MCF 10A (cell line): ENCODE measurements around the gene FAM216B. TPM values are rescaled to one million over a fixed set of nuclear protein-coding genes. Genes with fewer than 3 reads are reported as not detected.

Experiments used
- Bru-seq: library from RNA; stranded (reverse); fragments of 400-500 nt; gene quantifications from one replicate; lab custom pipeline; 2021; lab: Mats Ljungman, UMichigan
- BruChase-seq, 2 experiments: library from RNA; stranded (reverse); fragments of 400-500 nt; gene quantifications; one replicate each; lab custom pipeline; 2021; lab: Mats Ljungman, UMichigan
- BruUV-seq: library from RNA; stranded (reverse); fragments of 400-500 nt; replicated peaks from 2 replicates; lab custom pipeline; 2021; lab: Mats Ljungman, UMichigan
- CTCF ChIA-PET: fragments of 300-600 bp; sonication (Branson Sonifier 250); formaldehyde crosslinking; extraction: SDS; loops from one replicate; lab custom pipeline; 2021; ENCODE audit warnings: antibody characterized with exemption, inconsistent platforms; lab: Yijun Ruan, JAX
- POLR2A ChIA-PET: fragments of 300-600, 350-650 bp; sonication (Branson Sonifier 250); formaldehyde crosslinking; extraction: SDS; loops from one replicate; lab custom pipeline; 2020; ENCODE audit warnings: antibody characterized with exemption, inconsistent platforms; lab: Yijun Ruan, JAX
- DNase-seq: peaks from one replicate; pipeline ENCODE4 v3.0.0-alpha.2; 2018; ENCODE audit not compliant: unreplicated experiment
- H3K27ac Mint-ChIP-seq: one replicate; pipeline ENCODE4 v1.8.0; 2022; ENCODE audit warnings: mild to moderate bottlenecking, low read depth, mixed read lengths; ENCODE audit not compliant: unreplicated experiment
- H3K27me3 Mint-ChIP-seq: one replicate; pipeline ENCODE4 v1.8.0; 2022; ENCODE audit warnings: mixed read lengths; ENCODE audit not compliant: insufficient read depth, unreplicated experiment
- H3K36me3 Mint-ChIP-seq: one replicate; pipeline ENCODE4 v1.8.0; 2022; ENCODE audit warnings: mild to moderate bottlenecking, moderate library complexity, mixed read lengths; ENCODE audit not compliant: insufficient read depth, unreplicated experiment
- H3K4me1 Mint-ChIP-seq: one replicate; pipeline ENCODE4 v1.8.0; 2022; ENCODE audit warnings: mixed read lengths; ENCODE audit not compliant: insufficient read depth, unreplicated experiment
- H3K4me3 Mint-ChIP-seq: one replicate; pipeline ENCODE4 v1.8.0; 2022; ENCODE audit warnings: mild to moderate bottlenecking, moderate library complexity, mixed read lengths; ENCODE audit not compliant: unreplicated experiment
- H3K9me3 Mint-ChIP-seq: one replicate; pipeline ENCODE4 v1.8.0; 2022; ENCODE audit warnings: mixed read lengths; ENCODE audit not compliant: unreplicated experiment
- intact Hi-C: fragments of 100-400 bp; cut with micrococcal nuclease; formaldehyde crosslinking; loops from 2 replicates; pipeline ENCODE4 v1.14.1; 2022
- long read RNA-seq: library from polyadenylated mRNA; stranded (forward); transcript quantifications from one replicate; pipeline ENCODE4 v2.0.0, GENCODE V29; 2022
- total RNA-seq: library from RNA; stranded (reverse); gene quantifications from 2 replicates; pipeline ENCODE4 v1.2.3, GENCODE V29; 2022
- TF ChIP-seq, protein P1 (sequence below): fragments of 200-600 bp; IDR thresholded peaks from one replicate; pipeline ENCODE4 v1.8.0; 2022; ENCODE audit warnings: antibody characterized with exemption, mild to moderate bottlenecking; ENCODE audit not compliant: unreplicated experiment

Gene FAM216B
- total RNA-seq (not detected in 2 replicates), Bru-seq, nascent RNA (percentile 12 among the genes with signal in this experiment), BruChase-seq, experiment 1, labeled RNA remaining after a 6-hour chase (not detected), BruChase-seq, experiment 2, labeled RNA remaining after a 2-hour chase (not detected)
- long read RNA-seq = 0 reads

DNA sequence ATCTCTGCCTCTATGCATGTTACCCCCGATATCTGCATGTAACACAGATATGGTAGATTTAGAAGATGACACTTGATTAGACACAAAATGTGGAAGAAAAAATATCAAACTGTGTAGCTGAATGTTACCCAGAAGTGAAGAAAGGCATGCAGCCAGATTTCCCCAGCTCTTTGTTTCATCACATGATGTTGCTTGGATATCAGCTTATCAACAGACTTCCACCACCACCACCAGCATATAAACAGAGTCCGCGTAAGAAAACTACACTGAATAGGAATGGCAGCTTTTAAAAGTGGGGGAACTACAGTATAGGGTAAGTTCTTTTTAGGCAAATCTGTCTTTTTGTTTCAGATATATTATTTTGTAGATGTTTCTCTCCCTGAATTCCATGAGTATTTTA is at the start of gene FAM216B:
Gene FAM216B, plus strand, starts transcription at position 233 of the 400 bp plus-strand sequence. CDS start 2,484 bp downstream, outside the sequence.
- no TSS peak for BruUV-seq
- peaks cover 8% of the 10 kb centered on the region for H3K4me1 Mint-ChIP-seq
- no peaks in the 10 kb centered on the region for H3K36me3 Mint-ChIP-seq
- no peak within 1 kb of the TSS for H3K27ac Mint-ChIP-seq
- H3K27me3 Mint-ChIP-seq = no peaks in the 10 kb centered on the region
- intact Hi-C loops = no loop called here
- CTCF ChIA-PET = no interaction called here
- no peak for DNase-seq
- no peaks in the 10 kb centered on the region for H3K9me3 Mint-ChIP-seq
- POLR2A ChIA-PET = interaction anchor here (0.5 to 0.6 kb wide), 2 partner anchors 81 to 807 kb away, joined by 4 to 5 read pairs; no protein-coding TSS in a partner anchor
- TF ChIP-seq, protein P1, sequence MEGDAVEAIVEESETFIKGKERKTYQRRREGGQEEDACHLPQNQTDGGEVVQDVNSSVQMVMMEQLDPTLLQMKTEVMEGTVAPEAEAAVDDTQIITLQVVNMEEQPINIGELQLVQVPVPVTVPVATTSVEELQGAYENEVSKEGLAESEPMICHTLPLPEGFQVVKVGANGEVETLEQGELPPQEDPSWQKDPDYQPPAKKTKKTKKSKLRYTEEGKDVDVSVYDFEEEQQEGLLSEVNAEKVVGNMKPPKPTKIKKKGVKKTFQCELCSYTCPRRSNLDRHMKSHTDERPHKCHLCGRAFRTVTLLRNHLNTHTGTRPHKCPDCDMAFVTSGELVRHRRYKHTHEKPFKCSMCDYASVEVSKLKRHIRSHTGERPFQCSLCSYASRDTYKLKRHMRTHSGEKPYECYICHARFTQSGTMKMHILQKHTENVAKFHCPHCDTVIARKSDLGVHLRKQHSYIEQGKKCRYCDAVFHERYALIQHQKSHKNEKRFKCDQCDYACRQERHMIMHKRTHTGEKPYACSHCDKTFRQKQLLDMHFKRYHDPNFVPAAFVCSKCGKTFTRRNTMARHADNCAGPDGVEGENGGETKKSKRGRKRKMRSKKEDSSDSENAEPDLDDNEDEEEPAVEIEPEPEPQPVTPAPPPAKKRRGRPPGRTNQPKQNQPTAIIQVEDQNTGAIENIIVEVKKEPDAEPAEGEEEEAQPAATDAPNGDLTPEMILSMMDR = no peak
- no peak within 1 kb of the TSS for H3K4me3 Mint-ChIP-seq

- POLR2A ChIA-PET = no interaction called here
- peaks cover 6% of the 10 kb centered on the region for H3K4me1 Mint-ChIP-seq
- H3K27ac Mint-ChIP-seq = no peak overlapping the region
- H3K36me3 Mint-ChIP-seq = no peaks in the 10 kb centered on the region
- CTCF ChIA-PET = no interaction called here
- no peaks in the 10 kb centered on the region for H3K27me3 Mint-ChIP-seq
- intact Hi-C loops = no loop called here
- no peaks in the 10 kb centered on the region for H3K9me3 Mint-ChIP-seq
- TF ChIP-seq, protein P1 = no peak
- no TSS peak for BruUV-seq
- no peak overlapping the region for H3K4me3 Mint-ChIP-seq
- no peak for DNase-seq
Measured at GRCh38 chr13:42732073-42732472, 49.3 kb upstream of the FAM216B start.

- no peak overlapping the region for H3K4me3 Mint-ChIP-seq
- no TSS peak for BruUV-seq
- no peak for DNase-seq
- TF ChIP-seq, protein P1 = no peak
- H3K27me3 Mint-ChIP-seq = no peaks in the 10 kb centered on the region
- no peaks in the 10 kb centered on the region for H3K36me3 Mint-ChIP-seq
- no peaks in the 10 kb centered on the region for H3K9me3 Mint-ChIP-seq
- peaks cover 6% of the 10 kb centered on the region for H3K4me1 Mint-ChIP-seq
- H3K27ac Mint-ChIP-seq = no peak overlapping the region
- intact Hi-C loops = no loop called here
- ChIA-PET CTCF (interaction anchor here (0.9 kb wide), 1 partner anchor 10 kb away, joined by 4 read pairs; no protein-coding TSS in a partner anchor), POLR2A (no interaction called here)
Measured at GRCh38 chr13:42733046-42733445, 48.3 kb upstream of the FAM216B start.

DNA sequence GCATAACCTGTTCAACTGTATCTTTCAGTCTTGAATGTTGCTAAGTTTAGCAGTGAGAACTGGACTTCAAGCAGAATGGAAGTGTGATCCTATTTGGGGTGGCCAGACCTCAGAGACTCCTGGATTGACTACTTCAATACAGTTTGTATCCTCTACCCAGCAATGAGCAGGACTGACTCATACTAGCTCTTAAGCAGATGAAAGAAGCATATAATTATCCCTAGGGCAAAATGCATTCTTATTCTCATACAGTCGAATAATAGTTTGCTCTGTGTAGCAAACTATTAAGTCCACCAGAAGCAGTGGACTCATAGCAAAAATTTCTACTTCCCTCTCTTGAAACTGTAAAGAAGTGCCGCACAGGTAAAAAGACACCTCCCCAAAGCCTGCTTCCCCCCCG is 46.4 kb upstream of the FAM216B start:
- H3K4me3 Mint-ChIP-seq = no peak overlapping the region
- TF ChIP-seq, protein P1 = no peak
- no TSS peak for BruUV-seq
- no peaks in the 10 kb centered on the region for H3K36me3 Mint-ChIP-seq
- H3K27me3 Mint-ChIP-seq = no peaks in the 10 kb centered on the region
- ChIA-PET CTCF (no interaction called here), POLR2A (no interaction called here)
- H3K27ac Mint-ChIP-seq = no peak overlapping the region
- H3K9me3 Mint-ChIP-seq = no peaks in the 10 kb centered on the region
- H3K4me1 Mint-ChIP-seq = no peaks in the 10 kb centered on the region
- intact Hi-C loops = no loop called here
- DNase-seq = no peak
